ENCODE results near the gene SEC14L2. TPM values are rescaled to one million over a fixed set of nuclear protein-coding genes. Genes with fewer than 3 reads are reported as not detected.

Gene SEC14L2
- polyA plus RNA-seq, result 10 to 100 TPM; 27.2 to 29.1 TPM

GRCh38 chr22:30396871-30397655 lies at the start of gene SEC14L2:
SEC14L2 (plus strand) TSS chr22:30397018; CDS start chr22:30397117, 99 bp downstream.
- H3K27ac ChIP-seq (ENCODE audit: low read depth in 2 of 2, low read length in 1 of 2), result peak within 1 kb of the TSS; percentile 5 to 35
- no peaks in the 10 kb centered on the region for H3K9me3 ChIP-seq (ENCODE audit: control insufficient read depth in 2 of 2, insufficient read depth in 1 of 2, low read depth in 1 of 2, low read length in 1 of 2)
- peaks cover 2 to 18% of the 10 kb centered on the region in 2 donors for H3K4me1 ChIP-seq (ENCODE audit: control insufficient read depth in 2 of 2, insufficient read depth in 2 of 2, low read length in 1 of 2)
- H3K36me3 ChIP-seq (ENCODE audit: control insufficient read depth in 2 of 2, insufficient read depth in 2 of 2, low read length in 1 of 2), result peaks cover 0 to 3% of the 10 kb centered on the region in 2 donors
- WGBS, 2 donors, result 1 to 2% methylated on average over 39 to 56 of the region's 56 CpGs
- no peaks in the 10 kb centered on the region for H3K27me3 ChIP-seq (ENCODE audit: control insufficient read depth in 1 of 2, insufficient read depth in 2 of 2, low read length in 2 of 2)
- peak within 1 kb of the TSS; percentile 66 to 71 for H3K4me3 ChIP-seq (ENCODE audit: low read depth in 1 of 2, low read length in 2 of 2)

DNA sequence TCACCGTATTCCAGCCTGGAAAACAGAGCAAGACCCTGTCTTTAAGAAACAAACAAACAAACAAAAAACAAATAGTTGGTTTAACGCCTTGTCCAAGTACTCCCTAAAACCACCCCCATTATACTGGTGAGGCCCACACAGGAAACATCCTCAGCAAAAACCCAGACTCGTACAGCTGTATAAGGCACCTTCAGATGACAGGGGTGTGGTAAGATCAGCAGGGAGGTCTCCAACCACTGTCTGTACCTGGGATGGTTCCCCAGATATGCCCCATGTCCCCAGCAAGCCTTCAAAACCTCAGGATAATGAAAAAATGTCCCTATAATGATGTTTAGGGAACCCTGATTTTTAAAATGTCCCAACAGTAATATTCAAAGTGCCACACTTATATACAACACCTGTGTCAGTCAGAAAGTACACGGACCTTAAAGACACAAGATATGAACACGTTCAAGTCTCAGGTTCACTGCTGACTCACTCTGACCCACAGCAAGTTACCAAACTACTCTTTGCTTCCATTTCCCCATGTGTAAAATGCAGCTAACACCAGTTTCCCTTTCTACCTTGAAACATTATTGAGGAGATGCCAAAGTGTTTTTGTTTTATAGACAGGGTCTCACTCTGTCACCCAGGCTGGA lies 49.4 kb upstream of the SEC14L2 start:
- Histone ChIP-seq H3K4me3 (ENCODE audit: low read depth in 1 of 2, low read length in 2 of 2) (no peak overlapping the region), H3K4me1 (ENCODE audit: control insufficient read depth in 2 of 2, insufficient read depth in 2 of 2, low read length in 1 of 2) (no peaks in the 10 kb centered on the region), H3K27me3 (ENCODE audit: control insufficient read depth in 1 of 2, insufficient read depth in 2 of 2, low read length in 2 of 2) (no peaks in the 10 kb centered on the region), H3K36me3 (ENCODE audit: control insufficient read depth in 2 of 2, insufficient read depth in 2 of 2, low read length in 1 of 2) (peaks cover 47 to 48% of the 10 kb centered on the region in 2 donors), H3K27ac (ENCODE audit: low read depth in 2 of 2, low read length in 1 of 2) (no peak overlapping the region), H3K9me3 (ENCODE audit: control insufficient read depth in 2 of 2, insufficient read depth in 1 of 2, low read depth in 1 of 2, low read length in 1 of 2) (no peaks in the 10 kb centered on the region)
- 65 to 69% methylated on average over 5 of the region's 5 CpGs for WGBS, 2 donors

DNA sequence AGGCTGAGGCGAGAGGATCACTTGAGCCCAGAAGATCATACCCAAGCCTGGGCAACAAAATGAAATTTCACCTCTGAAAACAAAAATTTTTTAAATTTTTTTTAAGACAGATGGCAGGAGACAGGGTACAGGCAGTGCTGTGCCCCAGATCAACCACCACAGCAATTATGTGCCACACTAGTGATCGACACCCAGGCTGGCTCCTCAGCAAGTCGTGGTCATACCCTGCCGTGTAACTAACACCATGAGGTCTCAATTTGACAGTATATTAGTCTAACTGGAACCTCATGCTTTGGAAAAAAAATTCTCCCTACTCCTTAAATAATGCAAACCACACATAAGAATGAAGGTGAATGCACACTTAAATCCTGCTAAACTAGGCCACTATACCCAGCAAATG lies 48.4 kb upstream of the SEC14L2 start:
- Histone ChIP-seq H3K4me3 (ENCODE audit: low read depth in 1 of 2, low read length in 2 of 2) (no peak overlapping the region), H3K36me3 (ENCODE audit: control insufficient read depth in 2 of 2, insufficient read depth in 2 of 2, low read length in 1 of 2) (peaks cover 40% of the 10 kb centered on the region in 2 donors), H3K27me3 (ENCODE audit: control insufficient read depth in 1 of 2, insufficient read depth in 2 of 2, low read length in 2 of 2) (no peaks in the 10 kb centered on the region), H3K9me3 (ENCODE audit: control insufficient read depth in 2 of 2, insufficient read depth in 1 of 2, low read depth in 1 of 2, low read length in 1 of 2) (no peaks in the 10 kb centered on the region), H3K4me1 (ENCODE audit: control insufficient read depth in 2 of 2, insufficient read depth in 2 of 2, low read length in 1 of 2) (no peaks in the 10 kb centered on the region), H3K27ac (ENCODE audit: low read depth in 2 of 2, low read length in 1 of 2) (no peak overlapping the region)
- 74 to 84% methylated on average over 4 of the region's 4 CpGs for WGBS, 2 donors

GRCh38 chr22:30348809-30349208 lies 48.0 kb upstream of the SEC14L2 start:
- H3K4me3 ChIP-seq (ENCODE audit: low read depth in 1 of 2, low read length in 2 of 2), result no peak overlapping the region
- H3K4me1 ChIP-seq (ENCODE audit: control insufficient read depth in 2 of 2, insufficient read depth in 2 of 2, low read length in 1 of 2), result no peaks in the 10 kb centered on the region
- H3K27me3 ChIP-seq (ENCODE audit: control insufficient read depth in 1 of 2, insufficient read depth in 2 of 2, low read length in 2 of 2), result no peaks in the 10 kb centered on the region
- H3K9me3 ChIP-seq (ENCODE audit: control insufficient read depth in 2 of 2, insufficient read depth in 1 of 2, low read depth in 1 of 2, low read length in 1 of 2), result no peaks in the 10 kb centered on the region
- H3K27ac ChIP-seq (ENCODE audit: low read depth in 2 of 2, low read length in 1 of 2), result no peak overlapping the region
- WGBS, 2 donors, result 64 to 65% methylated on average over 4 of the region's 4 CpGs
- peaks cover 35 to 41% of the 10 kb centered on the region in 2 donors for H3K36me3 ChIP-seq (ENCODE audit: control insufficient read depth in 2 of 2, insufficient read depth in 2 of 2, low read length in 1 of 2)

DNA sequence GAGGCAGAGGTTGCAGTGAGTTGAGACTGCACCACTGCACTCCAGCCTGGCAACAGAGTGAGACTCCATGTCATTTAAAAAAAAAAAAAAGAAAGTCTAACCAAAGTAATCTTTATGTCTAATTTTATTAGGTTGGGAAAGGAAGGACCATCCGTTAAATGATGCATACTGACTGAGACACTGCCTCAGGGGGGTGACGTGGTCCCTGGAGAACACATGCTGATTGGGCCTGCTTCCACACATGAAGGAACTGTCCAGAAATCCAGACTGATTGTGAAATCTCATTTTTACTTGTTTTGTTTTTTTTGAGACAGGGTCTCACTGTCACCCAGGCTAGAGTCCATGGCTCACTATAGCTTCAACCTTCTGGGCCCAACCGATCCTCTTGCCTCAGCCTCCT lies 45.6 kb upstream of the SEC14L2 start:
- Histone ChIP-seq H3K36me3 (ENCODE audit: control insufficient read depth in 2 of 2, insufficient read depth in 2 of 2, low read length in 1 of 2) (peaks cover 13 to 20% of the 10 kb centered on the region in 2 donors), H3K4me3 (ENCODE audit: low read depth in 1 of 2, low read length in 2 of 2) (no peak overlapping the region), H3K27ac (ENCODE audit: low read depth in 2 of 2, low read length in 1 of 2) (no peak overlapping the region), H3K9me3 (ENCODE audit: control insufficient read depth in 2 of 2, insufficient read depth in 1 of 2, low read depth in 1 of 2, low read length in 1 of 2) (no peaks in the 10 kb centered on the region), H3K4me1 (ENCODE audit: control insufficient read depth in 2 of 2, insufficient read depth in 2 of 2, low read length in 1 of 2) (peaks cover 0 to 9% of the 10 kb centered on the region in 2 donors), H3K27me3 (ENCODE audit: control insufficient read depth in 1 of 2, insufficient read depth in 2 of 2, low read length in 2 of 2) (no peaks in the 10 kb centered on the region)
- 92 to 93% methylated on average over 3 of the region's 3 CpGs for WGBS, 2 donors

DNA sequence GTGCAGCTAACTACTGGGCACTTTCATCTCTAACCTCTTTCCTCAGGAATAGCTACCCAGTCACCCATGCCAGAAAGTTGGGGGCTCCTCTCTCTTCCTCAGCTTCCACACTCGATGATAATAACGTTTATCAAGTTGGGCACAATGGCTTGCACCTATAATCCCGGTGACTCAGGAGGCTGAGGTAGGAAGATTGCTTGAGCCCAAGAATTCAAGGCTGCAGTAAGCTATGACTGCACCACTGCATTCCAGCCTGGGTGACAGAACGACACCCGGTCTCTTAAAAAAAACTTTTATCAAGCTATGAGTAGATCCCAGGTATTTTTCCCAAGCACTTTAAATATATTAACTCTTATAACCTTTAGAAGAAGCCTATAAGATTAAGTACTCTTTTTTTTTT lies 42.2 kb upstream of the SEC14L2 start:
- no peak overlapping the region for H3K27ac ChIP-seq (ENCODE audit: low read depth in 2 of 2, low read length in 1 of 2)
- H3K4me1 ChIP-seq (ENCODE audit: control insufficient read depth in 2 of 2, insufficient read depth in 2 of 2, low read length in 1 of 2), result peaks cover 0 to 9% of the 10 kb centered on the region in 2 donors
- WGBS, 2 donors, result 56 to 73% methylated on average over 5 of the region's 5 CpGs
- H3K9me3 ChIP-seq (ENCODE audit: control insufficient read depth in 2 of 2, insufficient read depth in 1 of 2, low read depth in 1 of 2, low read length in 1 of 2), result no peaks in the 10 kb centered on the region
- H3K27me3 ChIP-seq (ENCODE audit: control insufficient read depth in 1 of 2, insufficient read depth in 2 of 2, low read length in 2 of 2), result no peaks in the 10 kb centered on the region
- H3K4me3 ChIP-seq (ENCODE audit: low read depth in 1 of 2, low read length in 2 of 2), result no peak overlapping the region
- H3K36me3 ChIP-seq (ENCODE audit: control insufficient read depth in 2 of 2, insufficient read depth in 2 of 2, low read length in 1 of 2), result peaks cover 5 to 15% of the 10 kb centered on the region in 2 donors

DNA sequence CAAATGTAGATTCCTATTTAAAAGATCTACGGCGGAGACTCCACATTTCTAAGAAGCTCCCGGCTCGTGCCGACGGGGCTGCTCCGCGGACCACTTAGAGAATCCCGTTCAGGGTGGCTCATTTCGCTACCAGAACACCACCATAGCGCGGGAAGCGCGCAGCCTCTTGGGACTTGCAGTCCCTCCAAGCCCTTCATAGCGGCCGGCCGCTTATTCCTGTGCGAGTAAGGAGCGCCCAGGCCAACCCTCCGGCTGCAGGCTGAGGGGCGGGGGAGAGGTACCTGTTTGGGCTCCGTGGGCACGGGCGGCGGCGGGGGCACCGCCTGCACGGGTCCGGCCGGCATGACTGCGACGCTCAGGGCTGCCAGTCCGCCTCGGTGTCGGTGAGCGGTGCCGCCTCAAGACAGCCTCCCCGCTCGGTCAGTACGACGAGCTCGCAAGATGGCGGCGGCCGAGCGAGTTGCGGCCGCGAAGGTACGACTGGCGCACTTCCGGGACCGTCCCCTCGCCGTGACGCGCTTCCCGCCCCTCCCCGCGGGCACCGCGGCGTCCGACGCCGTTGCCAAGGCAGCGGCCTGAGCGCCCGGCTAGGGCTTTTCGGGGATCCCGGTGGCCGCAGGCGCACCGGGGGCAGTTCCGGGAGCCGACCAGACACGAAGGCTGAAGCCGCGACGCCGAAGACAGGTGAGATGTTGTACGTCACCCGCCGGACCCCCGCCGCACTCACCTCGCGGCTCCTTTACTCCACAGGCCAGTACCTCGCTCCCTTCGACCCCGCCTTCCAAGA lies 40.2 kb upstream of the SEC14L2 start, which contains the start of the genes CCDC157 and SF3A1:
TSS of gene CCDC157 (plus strand) at position 559 of the 787 bp plus-strand sequence. CDS start 8,994 bp downstream, outside the sequence.
TSS of gene SF3A1 (minus strand) at position 446 of the 787 bp plus-strand sequence. CDS start at position 344, 102 bp downstream.
- peak within 1 kb of the TSS; percentile 80 to 90 for H3K4me3 ChIP-seq (ENCODE audit: low read depth in 1 of 2, low read length in 2 of 2)
- peaks cover 0 to 9% of the 10 kb centered on the region in 2 donors for H3K4me1 ChIP-seq (ENCODE audit: control insufficient read depth in 2 of 2, insufficient read depth in 2 of 2, low read length in 1 of 2)
- peaks cover 5 to 11% of the 10 kb centered on the region in 2 donors for H3K36me3 ChIP-seq (ENCODE audit: control insufficient read depth in 2 of 2, insufficient read depth in 2 of 2, low read length in 1 of 2)
- H3K9me3 ChIP-seq (ENCODE audit: control insufficient read depth in 2 of 2, insufficient read depth in 1 of 2, low read depth in 1 of 2, low read length in 1 of 2), result no peaks in the 10 kb centered on the region
- WGBS, 2 donors, result 0 to 1% methylated on average over 55 to 91 of the region's 91 CpGs
- no peaks in the 10 kb centered on the region for H3K27me3 ChIP-seq (ENCODE audit: control insufficient read depth in 1 of 2, insufficient read depth in 2 of 2, low read length in 2 of 2)
- peak within 1 kb of the TSS; percentile 95 to 98 for H3K27ac ChIP-seq (ENCODE audit: low read depth in 2 of 2, low read length in 1 of 2)

DNA sequence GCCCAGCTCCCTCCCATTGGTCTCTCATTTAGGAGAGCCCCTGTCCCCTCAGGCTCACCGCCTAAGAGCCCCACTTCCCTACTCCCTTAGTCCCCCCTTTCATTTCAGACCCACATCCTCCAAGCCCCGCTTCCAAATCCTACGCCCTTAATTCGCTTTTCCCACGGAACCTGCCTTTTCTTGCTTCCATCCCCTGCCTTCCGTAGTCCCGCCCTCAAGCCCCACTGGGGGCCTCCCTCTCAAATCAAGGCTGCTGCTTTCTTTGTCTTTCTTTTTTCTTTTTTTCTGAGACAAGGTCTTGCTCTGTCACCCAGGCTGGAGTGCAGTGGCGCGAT lies 39.6 kb upstream of the SEC14L2 start:
- H3K4me1 ChIP-seq (ENCODE audit: control insufficient read depth in 2 of 2, insufficient read depth in 2 of 2, low read length in 1 of 2), result peaks cover 0 to 9% of the 10 kb centered on the region in 2 donors
- H3K27ac ChIP-seq (ENCODE audit: low read depth in 2 of 2, low read length in 1 of 2), result peak overlapping the region in 1 of 2 donors; percentile 46
- 3 to 5% methylated on average over 9 of the region's 9 CpGs for WGBS, 2 donors
- no peaks in the 10 kb centered on the region for H3K9me3 ChIP-seq (ENCODE audit: control insufficient read depth in 2 of 2, insufficient read depth in 1 of 2, low read depth in 1 of 2, low read length in 1 of 2)
- H3K27me3 ChIP-seq (ENCODE audit: control insufficient read depth in 1 of 2, insufficient read depth in 2 of 2, low read length in 2 of 2), result no peaks in the 10 kb centered on the region
- H3K4me3 ChIP-seq (ENCODE audit: low read depth in 1 of 2, low read length in 2 of 2), result peak overlapping the region; percentile 80 to 90
- peaks cover 0 to 6% of the 10 kb centered on the region in 2 donors for H3K36me3 ChIP-seq (ENCODE audit: control insufficient read depth in 2 of 2, insufficient read depth in 2 of 2, low read length in 1 of 2)

- Histone ChIP-seq H3K36me3 (ENCODE audit: control insufficient read depth in 2 of 2, insufficient read depth in 2 of 2, low read length in 1 of 2) (peaks cover 0 to 2% of the 10 kb centered on the region in 2 donors), H3K9me3 (ENCODE audit: control insufficient read depth in 2 of 2, insufficient read depth in 1 of 2, low read depth in 1 of 2, low read length in 1 of 2) (no peaks in the 10 kb centered on the region), H3K27me3 (ENCODE audit: control insufficient read depth in 1 of 2, insufficient read depth in 2 of 2, low read length in 2 of 2) (no peaks in the 10 kb centered on the region), H3K4me1 (ENCODE audit: control insufficient read depth in 2 of 2, insufficient read depth in 2 of 2, low read length in 1 of 2) (peaks cover 0 to 9% of the 10 kb centered on the region in 2 donors), H3K27ac (ENCODE audit: low read depth in 2 of 2, low read length in 1 of 2) (no peak overlapping the region), H3K4me3 (ENCODE audit: low read depth in 1 of 2, low read length in 2 of 2) (no peak overlapping the region)
- 57% methylated on average over 22 of the region's 22 CpGs for WGBS, 2 donors
Measured at GRCh38 chr22:30357650-30358215, 39.1 kb upstream of the SEC14L2 start.
